Measurements from ENCODE around the gene WDR18.
"Not testable (repeated sequence)": the region's sequence is repeated elsewhere in the genome, so short reads cannot be mapped to it uniquely, and the experiment has no call there.

Gene WDR18

GRCh38 chr19:1009981-1010538 lies 25.9 kb downstream of the WDR18 start:
- no peak for DNase-seq

GRCh38 chr19:1010586-1011510 lies 26.7 kb downstream of the WDR18 start:
- DNase-seq: no peak

GRCh38 chr19:1011831-1012333 lies 27.7 kb downstream of the WDR18 start:
- no peak for DNase-seq

- DNase-seq: no peak
Measured at GRCh38 chr19:1012334-1012733, 28.2 kb downstream of the WDR18 start.

- no peak for DNase-seq
Measured at GRCh38 chr19:1013218-1013617, 29.1 kb downstream of the WDR18 start.

- no peak for DNase-seq
Measured at GRCh38 chr19:1014161-1015060, 30.3 kb downstream of the WDR18 start.

GRCh38 chr19:1015061-1015781 lies 31.1 kb downstream of the WDR18 start:
- no peak for DNase-seq

GRCh38 chr19:1015782-1016646 lies 31.9 kb downstream of the WDR18 start:
- no peak for DNase-seq

- DNase-seq: no peak
Measured at GRCh38 chr19:1016647-1017114, 32.5 kb downstream of the WDR18 start.

- no peak for DNase-seq
Measured at GRCh38 chr19:1017115-1017905, 33.2 kb downstream of the WDR18 start.

- no peak for DNase-seq
Measured at GRCh38 chr19:1017906-1018305, 33.8 kb downstream of the WDR18 start.

GRCh38 chr19:1018393-1018792 lies 34.2 kb downstream of the WDR18 start:
- DNase-seq: no peak

GRCh38 chr19:1018932-1019615 lies 34.9 kb downstream of the WDR18 start:
- no peak for DNase-seq

GRCh38 chr19:1019616-1019961 lies 35.4 kb downstream of the WDR18 start:
- no peak for DNase-seq

- no peak for DNase-seq
Measured at GRCh38 chr19:1019980-1020867, 36.1 kb downstream of the WDR18 start.

GRCh38 chr19:1020868-1021425 lies 36.8 kb downstream of the WDR18 start, which contains the start of gene TMEM259:
TMEM259 (minus strand) TSS chr19:1021123; CDS start chr19:1020996, 127 bp downstream.
- peak; percentile 100 for DNase-seq

- DNase-seq: not testable (repeated sequence)
Measured at GRCh38 chr19:1023883-1024188, 39.7 kb downstream of the WDR18 start.

- not testable (repeated sequence) for DNase-seq
Measured at GRCh38 chr19:1025080-1025479, 40.9 kb downstream of the WDR18 start.

Data from NCI-H1417 treated with DMSO at 0.1 percent for 48 hours (cell line).